ES-I3 (cell line): ENCODE data around the gene GZMA.

Experiments
- H3K36me3 ChIP-seq: 2 replicates; pipeline ENCODE4 v1.6.1; 2013; ENCODE audit warnings: mild to moderate bottlenecking, low read length, control low read depth, moderate library complexity; ENCODE audit not compliant: insufficient read depth
- H3K4me1 ChIP-seq: 2 replicates; pipeline ENCODE4 v1.6.1; 2013; ENCODE audit warnings: mild to moderate bottlenecking, control low read depth, low read length; ENCODE audit not compliant: insufficient read depth
- H3K9ac ChIP-seq: 2 replicates; pipeline ENCODE4 v1.6.1; 2013; ENCODE audit warnings: low read depth, mild to moderate bottlenecking, low read length, moderate library complexity
- H3K9me3 ChIP-seq: 2 replicates; pipeline ENCODE4 v1.6.1; 2013; ENCODE audit warnings: mild to moderate bottlenecking, low read length, moderate library complexity; ENCODE audit not compliant: control insufficient read depth, insufficient read depth

The GZMA gene

DNA sequence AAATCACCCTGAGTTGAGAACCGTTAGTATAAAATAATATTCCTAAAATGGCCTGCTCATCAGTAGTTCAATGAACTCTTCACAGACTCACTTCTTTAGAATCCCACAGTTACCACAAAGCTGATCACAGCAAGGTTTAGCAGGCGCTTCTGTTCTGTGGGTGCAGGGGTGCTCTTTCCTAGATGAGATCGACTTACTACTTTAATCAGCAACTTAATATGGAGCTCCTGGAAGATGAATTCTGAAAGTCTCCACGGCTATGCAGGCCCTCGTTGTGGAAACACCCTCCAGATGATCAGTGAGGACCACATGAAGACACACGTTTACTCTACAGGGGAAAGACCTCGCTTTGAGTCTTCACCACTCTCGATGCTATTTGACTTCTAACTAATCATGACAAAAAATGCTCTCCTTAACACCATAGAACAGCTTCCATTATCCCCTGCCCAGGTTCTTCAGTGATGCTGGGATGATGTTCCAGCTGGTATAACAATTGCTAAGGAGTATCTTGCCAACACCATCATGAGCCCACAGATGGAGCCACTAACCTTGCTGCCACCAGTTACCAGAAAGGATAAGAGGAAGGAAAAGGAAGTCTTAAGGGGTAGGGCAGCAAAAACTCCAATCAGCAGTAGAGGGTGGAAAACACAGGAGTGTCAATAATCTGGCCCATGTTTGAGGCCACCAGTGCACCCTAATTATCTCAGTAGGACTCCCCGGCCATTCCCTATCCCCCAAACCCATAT is 39.7 kb downstream of the GZMA start:
- H3K9ac ChIP-seq = no peak overlapping the region
- no peaks in the 10 kb centered on the region for H3K9me3 ChIP-seq
- no peaks in the 10 kb centered on the region for H3K36me3 ChIP-seq
- H3K4me1 ChIP-seq = no peaks in the 10 kb centered on the region

DNA sequence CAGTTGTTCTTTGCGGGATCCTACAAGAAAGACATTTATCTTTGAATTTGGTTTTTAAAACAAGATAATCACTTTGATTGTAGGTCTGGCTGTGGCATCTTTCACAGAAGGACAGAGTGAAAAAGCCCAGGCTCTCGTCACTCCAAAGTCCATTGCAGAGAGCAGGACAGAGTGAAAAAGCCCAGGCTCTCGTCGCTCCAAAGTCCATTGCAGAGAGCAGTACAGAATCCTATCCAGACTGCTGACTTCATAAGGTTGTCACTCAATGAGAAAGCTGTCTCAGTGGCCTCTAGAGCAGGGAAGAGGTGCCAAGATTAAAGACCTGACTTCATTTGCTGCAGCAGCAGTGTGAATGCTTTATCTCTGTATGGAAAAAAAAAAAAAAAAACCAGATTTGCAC is 41.2 kb downstream of the GZMA start:
- Histone ChIP-seq H3K9ac (no peak overlapping the region), H3K9me3 (no peaks in the 10 kb centered on the region), H3K36me3 (no peaks in the 10 kb centered on the region), H3K4me1 (no peaks in the 10 kb centered on the region)

DNA sequence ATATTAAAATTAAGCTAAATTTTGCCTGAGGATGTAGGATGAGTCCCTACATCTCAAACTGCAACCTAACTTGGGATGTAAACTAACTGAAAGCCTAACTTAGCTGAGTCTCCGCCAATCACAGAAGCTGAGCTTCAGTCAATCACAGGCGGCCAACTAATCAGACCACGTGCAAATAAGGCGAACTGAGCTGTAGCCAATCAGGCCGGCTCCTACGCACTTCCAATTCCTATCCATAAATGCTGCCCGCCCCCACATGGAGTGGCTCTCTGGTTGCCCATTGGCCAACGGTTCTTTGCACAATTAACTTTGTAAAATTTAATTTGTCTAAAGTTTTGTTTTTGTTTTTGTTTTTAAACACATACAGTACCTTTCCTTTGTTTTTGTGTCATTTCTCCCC is 43.6 kb downstream of the GZMA start:
- Histone ChIP-seq H3K9ac (no peak overlapping the region), H3K36me3 (no peaks in the 10 kb centered on the region), H3K9me3 (no peaks in the 10 kb centered on the region), H3K4me1 (no peaks in the 10 kb centered on the region)

DNA sequence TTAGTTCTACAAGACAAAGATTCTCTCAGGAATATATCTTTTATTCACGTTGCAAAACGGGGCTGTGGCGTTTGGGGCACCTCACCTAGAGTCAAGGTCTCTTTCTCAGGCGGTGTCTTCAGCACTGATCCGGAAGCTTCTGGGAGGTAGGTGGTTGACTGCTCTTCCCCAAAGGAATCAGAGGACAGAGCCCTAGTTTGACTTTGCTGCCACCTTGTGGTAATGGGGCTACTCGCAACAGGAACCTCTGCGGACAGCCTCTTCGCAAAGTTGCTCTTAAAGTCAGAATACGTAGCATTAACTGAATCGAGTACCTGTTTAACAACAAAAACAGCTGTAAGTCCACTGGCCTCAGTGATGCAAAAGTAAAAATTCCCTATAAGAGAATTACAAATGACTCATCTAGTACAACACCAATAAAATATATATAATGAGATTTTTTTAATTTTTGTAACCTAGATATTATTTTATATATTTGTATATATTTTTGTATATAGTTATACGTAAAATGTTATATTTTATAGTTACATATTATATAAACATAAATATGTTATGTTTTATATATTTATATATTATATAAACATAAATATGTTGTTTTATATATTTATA is 44.2 kb downstream of the GZMA start:
- Histone ChIP-seq H3K9ac (no peak overlapping the region), H3K36me3 (no peaks in the 10 kb centered on the region), H3K4me1 (no peaks in the 10 kb centered on the region), H3K9me3 (no peaks in the 10 kb centered on the region)

DNA sequence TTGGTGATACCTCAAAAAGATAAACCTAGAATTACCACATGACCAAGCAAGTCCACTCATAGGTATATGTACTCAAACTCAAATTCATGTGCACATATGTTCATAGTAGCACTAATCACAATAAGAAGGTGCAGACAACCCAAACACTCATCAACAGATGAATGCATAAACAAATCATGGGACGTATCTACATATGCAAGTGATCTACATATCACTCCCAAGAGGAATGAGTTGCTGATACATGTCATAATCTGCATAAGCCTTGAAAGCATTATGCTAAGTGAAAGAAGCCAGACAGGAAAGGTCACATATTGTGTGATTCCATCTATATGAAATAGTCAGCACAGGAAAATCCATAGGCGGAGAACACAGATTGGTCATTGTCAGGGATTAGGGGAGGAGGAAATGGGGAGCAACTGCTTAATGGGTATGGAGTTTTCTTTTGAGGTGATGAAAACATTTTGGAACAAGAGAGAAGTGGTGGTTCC is 46.9 kb downstream of the GZMA start:
- no peak overlapping the region for H3K9ac ChIP-seq
- no peaks in the 10 kb centered on the region for H3K36me3 ChIP-seq
- H3K9me3 ChIP-seq = no peaks in the 10 kb centered on the region
- no peaks in the 10 kb centered on the region for H3K4me1 ChIP-seq

DNA sequence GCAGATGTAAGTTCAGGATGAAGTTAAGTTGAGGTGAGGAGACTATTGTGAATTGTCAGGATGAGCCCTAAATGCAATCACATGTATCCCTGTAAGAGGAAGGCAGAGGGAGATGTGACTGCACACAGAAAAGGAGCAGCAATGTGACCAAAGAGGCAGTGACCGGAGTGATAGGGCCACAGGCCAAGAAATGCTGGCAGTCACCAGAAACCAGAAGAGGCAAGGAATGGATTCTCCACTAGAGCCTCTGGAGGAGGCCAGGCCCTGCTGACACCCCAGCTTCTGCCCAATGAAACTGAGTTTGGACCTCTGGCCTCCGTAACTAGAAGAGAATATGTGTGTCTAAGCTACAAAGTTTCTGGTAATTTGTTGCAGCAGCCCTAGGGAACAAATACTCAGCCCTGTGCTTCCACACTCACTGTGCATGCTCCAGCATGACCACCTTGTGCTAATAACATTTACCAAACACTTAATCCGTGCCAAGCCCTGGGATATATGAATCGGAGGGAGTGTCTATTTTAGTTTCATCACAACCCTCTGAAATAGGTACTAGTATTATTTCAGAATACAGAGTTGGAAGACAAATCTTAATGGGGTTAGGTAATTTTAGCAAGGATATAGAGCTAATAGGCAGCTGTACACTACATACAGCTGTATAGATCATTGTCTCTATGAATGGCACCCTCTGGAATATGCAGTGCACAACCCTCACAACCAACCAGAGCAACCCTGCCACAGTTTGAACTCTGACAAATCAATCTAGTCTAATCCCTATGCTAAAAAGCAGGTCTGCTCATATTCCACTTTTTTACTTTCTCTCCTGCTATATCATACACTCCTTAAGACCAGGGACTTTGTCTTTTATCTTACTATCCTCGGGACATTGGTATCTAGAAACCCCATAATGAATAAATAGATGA is 49.7 kb downstream of the GZMA start:
- Histone ChIP-seq H3K9ac (no peak overlapping the region), H3K36me3 (no peaks in the 10 kb centered on the region), H3K9me3 (no peaks in the 10 kb centered on the region), H3K4me1 (no peaks in the 10 kb centered on the region)

DNA sequence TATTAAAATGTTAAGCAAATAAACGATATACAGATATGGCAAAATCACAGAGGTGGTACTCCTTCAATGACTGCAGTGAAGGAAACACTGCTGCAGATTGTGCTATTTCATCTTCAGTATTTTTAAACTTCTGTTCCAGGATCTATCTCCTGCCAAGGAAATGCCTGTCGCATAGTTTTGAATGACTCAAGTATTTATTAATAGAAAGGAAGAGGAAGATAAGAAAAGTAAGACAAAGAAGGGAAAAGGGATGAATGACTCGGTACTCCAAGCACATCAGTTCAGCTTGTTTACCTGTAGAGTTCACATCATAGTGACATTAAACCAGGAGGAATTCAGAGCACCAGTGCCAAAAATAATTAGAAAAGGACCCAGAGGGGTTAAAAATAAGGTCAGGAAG is 52.4 kb downstream of the GZMA start:
- Histone ChIP-seq H3K9ac (no peak overlapping the region), H3K4me1 (no peaks in the 10 kb centered on the region), H3K36me3 (no peaks in the 10 kb centered on the region), H3K9me3 (no peaks in the 10 kb centered on the region)
